Activated naive CD8-positive, alpha-beta T cell (primary cell): ENCODE measurements around the gene DBN1.

Experiments
- H3K27ac Mint-ChIP-seq: one replicate; pipeline ENCODE4 v1.8.0; 2021; ENCODE audit warnings: mixed read lengths
- H3K27me3 Mint-ChIP-seq: one replicate; pipeline ENCODE4 v1.8.0; 2021; ENCODE audit warnings: mixed read lengths
- H3K36me3 Mint-ChIP-seq: one replicate; pipeline ENCODE4 v1.8.0; 2021; ENCODE audit warnings: mixed read lengths
- H3K4me1 Mint-ChIP-seq: one replicate; pipeline ENCODE4 v1.8.0; 2021; ENCODE audit warnings: low read depth, mixed read lengths
- H3K4me3 Mint-ChIP-seq: one replicate; pipeline ENCODE4 v1.8.0; 2021; ENCODE audit warnings: mild to moderate bottlenecking, mixed read lengths
- H3K9me3 Mint-ChIP-seq: one replicate; pipeline ENCODE4 v1.8.0; 2021; ENCODE audit warnings: low read depth, mixed read lengths

The DBN1 gene

GRCh38 chr5:177497292-177498012, 24.0 kb upstream of the DBN1 start, which contains the start of gene PDLIM7:
Gene PDLIM7, minus strand, starts transcription at chr5:177497604. Its CDS starts 1,092 bp downstream, at chr5:177496512.
- Mint-ChIP-seq H3K4me1 (peaks cover 29% of the 10 kb centered on the region), H3K27ac (peak within 1 kb of the TSS; percentile 59), H3K9me3 (no peaks in the 10 kb centered on the region), H3K27me3 (no peaks in the 10 kb centered on the region), H3K4me3 (peak within 1 kb of the TSS; percentile 82), H3K36me3 (no peaks in the 10 kb centered on the region)

- Mint-ChIP-seq H3K9me3 (no peaks in the 10 kb centered on the region), H3K36me3 (no peaks in the 10 kb centered on the region), H3K4me3 (peak overlapping the region; percentile 58), H3K27me3 (no peaks in the 10 kb centered on the region), H3K4me1 (peaks cover 29% of the 10 kb centered on the region), H3K27ac (no peak overlapping the region)
Measured at GRCh38 chr5:177496727-177497291, 23.4 kb upstream of the DBN1 start.

GRCh38 chr5:177496070-177496726, 22.8 kb upstream of the DBN1 start:
- H3K27ac Mint-ChIP-seq, result no peak overlapping the region
- H3K9me3 Mint-ChIP-seq, result no peaks in the 10 kb centered on the region
- no peaks in the 10 kb centered on the region for H3K36me3 Mint-ChIP-seq
- H3K27me3 Mint-ChIP-seq, result no peaks in the 10 kb centered on the region
- peak overlapping the region; percentile 58 for H3K4me3 Mint-ChIP-seq
- H3K4me1 Mint-ChIP-seq, result peaks cover 29% of the 10 kb centered on the region

- no peaks in the 10 kb centered on the region for H3K27me3 Mint-ChIP-seq
- H3K9me3 Mint-ChIP-seq, result no peaks in the 10 kb centered on the region
- peak overlapping the region; percentile 58 for H3K4me3 Mint-ChIP-seq
- H3K27ac Mint-ChIP-seq, result no peak overlapping the region
- no peaks in the 10 kb centered on the region for H3K36me3 Mint-ChIP-seq
- H3K4me1 Mint-ChIP-seq, result peaks cover 27% of the 10 kb centered on the region
Measured at GRCh38 chr5:177495243-177496060, 22.0 kb upstream of the DBN1 start.

- Mint-ChIP-seq H3K9me3 (no peaks in the 10 kb centered on the region), H3K4me3 (no peak overlapping the region), H3K27ac (peak overlapping the region; percentile 58), H3K36me3 (no peaks in the 10 kb centered on the region), H3K27me3 (no peaks in the 10 kb centered on the region), H3K4me1 (peaks cover 27% of the 10 kb centered on the region)
Measured at GRCh38 chr5:177494346-177495195, 21.1 kb upstream of the DBN1 start.

GRCh38 chr5:177493795-177494345, 20.4 kb upstream of the DBN1 start:
- peak overlapping the region; percentile 58 for H3K27ac Mint-ChIP-seq
- H3K36me3 Mint-ChIP-seq, result no peaks in the 10 kb centered on the region
- no peaks in the 10 kb centered on the region for H3K27me3 Mint-ChIP-seq
- no peaks in the 10 kb centered on the region for H3K9me3 Mint-ChIP-seq
- peaks cover 27% of the 10 kb centered on the region for H3K4me1 Mint-ChIP-seq
- no peak overlapping the region for H3K4me3 Mint-ChIP-seq

- H3K27me3 Mint-ChIP-seq, result no peaks in the 10 kb centered on the region
- H3K4me1 Mint-ChIP-seq, result peaks cover 19% of the 10 kb centered on the region
- no peak overlapping the region for H3K27ac Mint-ChIP-seq
- H3K9me3 Mint-ChIP-seq, result no peaks in the 10 kb centered on the region
- H3K4me3 Mint-ChIP-seq, result no peak overlapping the region
- no peaks in the 10 kb centered on the region for H3K36me3 Mint-ChIP-seq
Measured at GRCh38 chr5:177492841-177493240, 19.4 kb upstream of the DBN1 start.

- H3K27me3 Mint-ChIP-seq, result no peaks in the 10 kb centered on the region
- H3K9me3 Mint-ChIP-seq, result no peaks in the 10 kb centered on the region
- peaks cover 17% of the 10 kb centered on the region for H3K4me1 Mint-ChIP-seq
- H3K36me3 Mint-ChIP-seq, result no peaks in the 10 kb centered on the region
- H3K27ac Mint-ChIP-seq, result no peak overlapping the region
- H3K4me3 Mint-ChIP-seq, result no peak overlapping the region
Measured at GRCh38 chr5:177491983-177492746, 18.7 kb upstream of the DBN1 start.

- no peaks in the 10 kb centered on the region for H3K27me3 Mint-ChIP-seq
- no peak overlapping the region for H3K4me3 Mint-ChIP-seq
- no peaks in the 10 kb centered on the region for H3K36me3 Mint-ChIP-seq
- no peaks in the 10 kb centered on the region for H3K9me3 Mint-ChIP-seq
- peaks cover 17% of the 10 kb centered on the region for H3K4me1 Mint-ChIP-seq
- H3K27ac Mint-ChIP-seq, result no peak overlapping the region
Measured at GRCh38 chr5:177491429-177491945, 18.1 kb upstream of the DBN1 start.

- H3K27me3 Mint-ChIP-seq, result no peaks in the 10 kb centered on the region
- no peak overlapping the region for H3K27ac Mint-ChIP-seq
- no peaks in the 10 kb centered on the region for H3K36me3 Mint-ChIP-seq
- no peak overlapping the region for H3K4me3 Mint-ChIP-seq
- no peaks in the 10 kb centered on the region for H3K9me3 Mint-ChIP-seq
- H3K4me1 Mint-ChIP-seq, result peaks cover 15% of the 10 kb centered on the region
Measured at GRCh38 chr5:177490992-177491391, 17.6 kb upstream of the DBN1 start.

- Mint-ChIP-seq H3K9me3 (no peaks in the 10 kb centered on the region), H3K27me3 (no peaks in the 10 kb centered on the region), H3K27ac (no peak overlapping the region), H3K36me3 (no peaks in the 10 kb centered on the region), H3K4me1 (peaks cover 11% of the 10 kb centered on the region), H3K4me3 (no peak overlapping the region)
Measured at GRCh38 chr5:177490311-177490991, 17.0 kb upstream of the DBN1 start.

- Mint-ChIP-seq H3K27ac (no peak overlapping the region), H3K9me3 (no peaks in the 10 kb centered on the region), H3K27me3 (no peaks in the 10 kb centered on the region)
Measured at GRCh38 chr5:177489119-177489716, 15.8 kb upstream of the DBN1 start.

More at GRCh38 chr5:177489119-177489716, 15.8 kb upstream of the DBN1 start:
- Mint-ChIP-seq H3K36me3 (no peaks in the 10 kb centered on the region), H3K4me3 (no peak overlapping the region), H3K4me1 (peaks cover 8% of the 10 kb centered on the region)
